Gastrocnemius medialis (tissue), 4 donors: Measurements from ENCODE around the gene TMEM53. TPM values are rescaled to one million over a fixed set of nuclear protein-coding genes. Genes with fewer than 3 reads are reported as not detected.

Experiments used
- ATAC-seq, 2 donors: fragments of 150-250 bp; one replicate each; pipeline ENCODE4 v1.9.1; 2016
- DNase-seq, 2 donors: peaks; one replicate each; pipeline ENCODE4 v3.0.0-alpha.2; 2019
- H3K27ac ChIP-seq, 4 donors: fragments of 200-600 bp; sonication (generic); 1 replicate in 1 of 4; 2 replicates in 3 of 4; pipeline ENCODE4 v1.5.1; 2016 to 2018; ENCODE audit warnings: mild to moderate bottlenecking in 2 of 4, moderate library complexity in 1 of 4
- H3K27me3 ChIP-seq, 3 donors: fragments of 200-600 bp; sonication (generic) in 2 of 3; 1 replicate in 1 of 3; 2 replicates in 2 of 3; pipeline versions ENCODE4 v1.5.1 to v1.6.0; 2016 to 2019; ENCODE audit warnings: mild to moderate bottlenecking in 1 of 3, moderate library complexity in 1 of 3
- H3K36me3 ChIP-seq, 2 donors: fragments of 200-600 bp; sonication (generic) in 1 of 2; one replicate each; pipeline ENCODE4 v1.5.1; 2017 to 2018
- H3K4me1 ChIP-seq, 2 donors: fragments of 200-600 bp; sonication (generic) in 1 of 2; one replicate each; pipeline ENCODE4 v1.5.1; 2016 to 2017; ENCODE audit warnings: mild to moderate bottlenecking in 2 of 2
- H3K4me3 ChIP-seq, 4 donors: fragments of 200-600 bp; sonication (generic) in 3 of 4; 1 replicate in 1 of 4; 2 replicates in 3 of 4; pipeline ENCODE4 v1.5.1; 2016 to 2019; ENCODE audit warnings: mild to moderate bottlenecking in 2 of 4
- H3K9me3 ChIP-seq, 3 donors: fragments of 200-600 bp; sonication (generic) in 2 of 3; 1 replicate in 1 of 3; 2 replicates in 2 of 3; pipeline ENCODE4 v1.5.1; 2016 to 2019
- CTCF ChIP-seq, 5 experiments: fragments of 450-650 bp in 3 of 5; fragments of 200-600 bp in 2 of 5; sonication (generic) in 2 of 5; IDR thresholded peaks in 4 of 5; conservative IDR thresholded peaks in 1 of 5; 1 replicate in 4 of 5; 2 replicates in 1 of 5; pipeline ENCODE4 v1.5.1; 2016 to 2019; ENCODE audit warnings: antibody characterized with exemption in 5 of 5, mild to moderate bottlenecking in 3 of 5, moderate library complexity in 3 of 5
- POLR2A ChIP-seq, 2 donors: fragments of 450-650 bp; IDR thresholded peaks; one replicate each; pipeline ENCODE4 v1.6.1; 2017; ENCODE audit warnings: antibody characterized with exemption in 2 of 2, mild to moderate bottlenecking in 2 of 2, moderate library complexity in 2 of 2
- in situ Hi-C, 4 donors: fragments of 200-750 bp; cut with MboI; loops; one replicate each; pipeline versions ENCODE4 v1.15.0 to v1.8.0; 2017; ENCODE audit warnings: low sequenced_read_pairs in 4 of 4
- intact Hi-C: fragments of 100-400 bp; cut with DNase I; formaldehyde crosslinking; loops from one replicate; pipeline ENCODE4 v1.15.1; 2023; ENCODE audit warnings: low total_unique reads
- total RNA-seq, 4 donors: library from RNA; depleted of rRNA; stranded (reverse); fragments of >200 nt; gene quantifications; one replicate each; pipeline versions ENCODE4 v1.1.0 to v1.2.3, GENCODE V29; 2016

Gene TMEM53
- total RNA-seq, 4 donors from 2014 or later = 2.6 to 5.9 (median 4.2) TPM

GRCh38 chr1:44610527-44611148, 63.6 kb downstream of the TMEM53 start:
- intact Hi-C loops (no loop called here), in situ Hi-C loops (loop anchor here in 1 of 4 donors (5.0 kb wide), 1 partner anchor 42 kb away; no protein-coding TSS in a partner anchor)
- no peak for TF ChIP-seq POLR2A (IDR thresholded peaks at IDR 0.05)
- TF ChIP-seq CTCF (IDR thresholded peaks at IDR 0.05 in 4 of 5, conservative IDR thresholded peaks at IDR 0.05 in 1 of 5) = no peak
- peaks cover 0 to 2% (median 0%) of the 10 kb centered on the region in 3 donors for H3K27me3 ChIP-seq
- no peaks in the 10 kb centered on the region for H3K4me1 ChIP-seq
- no peaks in the 10 kb centered on the region for H3K36me3 ChIP-seq
- ATAC-seq (no peak), DNase-seq (no peak)
- H3K4me3 ChIP-seq = no peak overlapping the region
- H3K9me3 ChIP-seq = no peaks in the 10 kb centered on the region
- no peak overlapping the region for H3K27ac ChIP-seq

GRCh38 chr1:44609768-44610526, 64.3 kb downstream of the TMEM53 start:
- H3K36me3 ChIP-seq = no peaks in the 10 kb centered on the region
- H3K27me3 ChIP-seq = no peaks in the 10 kb centered on the region
- H3K4me3 ChIP-seq = no peak overlapping the region
- H3K4me1 ChIP-seq = no peaks in the 10 kb centered on the region
- ATAC-seq (no peak), DNase-seq (no peak)
- no peak overlapping the region for H3K27ac ChIP-seq
- in situ Hi-C loops (loop anchor here (5.0 to 10.0 kb wide), 2 partner anchors 42 to 45 kb away; no protein-coding TSS in a partner anchor), intact Hi-C loops (loop anchor here (1.0 kb wide), 1 partner anchor 43 kb away; no protein-coding TSS in a partner anchor)
- H3K9me3 ChIP-seq = no peaks in the 10 kb centered on the region
- no peak for TF ChIP-seq POLR2A (IDR thresholded peaks at IDR 0.05)
- TF ChIP-seq CTCF (IDR thresholded peaks at IDR 0.05 in 4 of 5, conservative IDR thresholded peaks at IDR 0.05 in 1 of 5) = peak in 1 of 5 experiments; percentile 11

- in situ Hi-C loops (loop anchor here in 3 of 4 donors (5.0 to 10.0 kb wide), 2 partner anchors 43 to 45 kb away; no protein-coding TSS in a partner anchor), intact Hi-C loops (loop anchor here (1.0 kb wide), 1 partner anchor 44 kb away; no protein-coding TSS in a partner anchor)
- Histone ChIP-seq H3K27ac (no peak overlapping the region), H3K4me3 (no peak overlapping the region), H3K36me3 (no peaks in the 10 kb centered on the region), H3K9me3 (no peaks in the 10 kb centered on the region), H3K27me3 (no peaks in the 10 kb centered on the region), H3K4me1 (no peaks in the 10 kb centered on the region)
- ATAC-seq (peak; percentile 62 to 91), DNase-seq (peak; percentile 23 to 57)
- no peak for TF ChIP-seq POLR2A (IDR thresholded peaks at IDR 0.05)
- TF ChIP-seq CTCF (IDR thresholded peaks at IDR 0.05 in 4 of 5, conservative IDR thresholded peaks at IDR 0.05 in 1 of 5) = peak; percentile 62 to 87 (median 79)
These were observed 64.9 kb downstream of the TMEM53 start for GRCh38 chr1:44609412-44609767.

- Histone ChIP-seq H3K9me3 (no peaks in the 10 kb centered on the region), H3K27ac (no peak overlapping the region), H3K27me3 (no peaks in the 10 kb centered on the region), H3K4me1 (peaks cover 0 to 5% of the 10 kb centered on the region in 2 donors), H3K4me3 (no peak overlapping the region), H3K36me3 (no peaks in the 10 kb centered on the region)
- no peak for TF ChIP-seq CTCF (IDR thresholded peaks at IDR 0.05 in 4 of 5, conservative IDR thresholded peaks at IDR 0.05 in 1 of 5)
- no peak for TF ChIP-seq POLR2A (IDR thresholded peaks at IDR 0.05)
- ATAC-seq = no peak
- intact Hi-C loops = no loop called here
- in situ Hi-C loops = loop anchor here in 3 of 4 donors (5.0 to 10.0 kb wide), 2 partner anchors 44 to 47 kb away; no protein-coding TSS in a partner anchor
- DNase-seq = no peak
These were observed 66.1 kb downstream of the TMEM53 start for GRCh38 chr1:44608141-44608540.
